ENCODE data around the gene FYB1.

DNA sequence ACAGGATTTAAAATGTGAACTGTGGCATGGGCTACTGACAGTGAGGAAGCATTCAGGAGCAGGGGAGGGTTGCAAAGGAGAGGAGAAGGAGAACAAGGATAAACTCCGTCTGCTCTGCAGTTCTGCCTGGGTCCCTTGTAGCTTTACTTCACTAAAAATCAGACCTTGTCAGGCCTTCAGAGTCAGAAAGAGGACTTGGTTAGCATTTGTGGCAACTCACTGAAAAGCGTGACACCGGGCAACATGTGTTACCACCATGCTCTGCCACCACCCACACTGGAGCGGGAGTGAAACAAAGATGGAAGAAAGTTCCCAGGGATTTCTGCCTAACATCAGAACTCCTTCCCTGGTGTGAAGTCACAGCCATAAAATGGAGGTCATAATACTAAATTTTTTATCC lies 19.3 kb downstream of the FYB1 start:
- TF ChIP-seq POLR2AphosphoS5 (IDR thresholded peaks at IDR 0.05; ENCODE audit: low read depth) (no peak), SPI1 (IDR thresholded peaks at IDR 0.05; ENCODE audit: borderline replicate concordance, low read depth) (no peak), GABPA (IDR thresholded peaks at IDR 0.05; ENCODE audit: low read depth) (no peak)
- TF ChIP-seq, protein P1, sequence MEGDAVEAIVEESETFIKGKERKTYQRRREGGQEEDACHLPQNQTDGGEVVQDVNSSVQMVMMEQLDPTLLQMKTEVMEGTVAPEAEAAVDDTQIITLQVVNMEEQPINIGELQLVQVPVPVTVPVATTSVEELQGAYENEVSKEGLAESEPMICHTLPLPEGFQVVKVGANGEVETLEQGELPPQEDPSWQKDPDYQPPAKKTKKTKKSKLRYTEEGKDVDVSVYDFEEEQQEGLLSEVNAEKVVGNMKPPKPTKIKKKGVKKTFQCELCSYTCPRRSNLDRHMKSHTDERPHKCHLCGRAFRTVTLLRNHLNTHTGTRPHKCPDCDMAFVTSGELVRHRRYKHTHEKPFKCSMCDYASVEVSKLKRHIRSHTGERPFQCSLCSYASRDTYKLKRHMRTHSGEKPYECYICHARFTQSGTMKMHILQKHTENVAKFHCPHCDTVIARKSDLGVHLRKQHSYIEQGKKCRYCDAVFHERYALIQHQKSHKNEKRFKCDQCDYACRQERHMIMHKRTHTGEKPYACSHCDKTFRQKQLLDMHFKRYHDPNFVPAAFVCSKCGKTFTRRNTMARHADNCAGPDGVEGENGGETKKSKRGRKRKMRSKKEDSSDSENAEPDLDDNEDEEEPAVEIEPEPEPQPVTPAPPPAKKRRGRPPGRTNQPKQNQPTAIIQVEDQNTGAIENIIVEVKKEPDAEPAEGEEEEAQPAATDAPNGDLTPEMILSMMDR (IDR thresholded peaks at IDR 0.05; ENCODE audit: insufficient read depth, low read length), result no peak
- TF ChIP-seq, protein P2, sequence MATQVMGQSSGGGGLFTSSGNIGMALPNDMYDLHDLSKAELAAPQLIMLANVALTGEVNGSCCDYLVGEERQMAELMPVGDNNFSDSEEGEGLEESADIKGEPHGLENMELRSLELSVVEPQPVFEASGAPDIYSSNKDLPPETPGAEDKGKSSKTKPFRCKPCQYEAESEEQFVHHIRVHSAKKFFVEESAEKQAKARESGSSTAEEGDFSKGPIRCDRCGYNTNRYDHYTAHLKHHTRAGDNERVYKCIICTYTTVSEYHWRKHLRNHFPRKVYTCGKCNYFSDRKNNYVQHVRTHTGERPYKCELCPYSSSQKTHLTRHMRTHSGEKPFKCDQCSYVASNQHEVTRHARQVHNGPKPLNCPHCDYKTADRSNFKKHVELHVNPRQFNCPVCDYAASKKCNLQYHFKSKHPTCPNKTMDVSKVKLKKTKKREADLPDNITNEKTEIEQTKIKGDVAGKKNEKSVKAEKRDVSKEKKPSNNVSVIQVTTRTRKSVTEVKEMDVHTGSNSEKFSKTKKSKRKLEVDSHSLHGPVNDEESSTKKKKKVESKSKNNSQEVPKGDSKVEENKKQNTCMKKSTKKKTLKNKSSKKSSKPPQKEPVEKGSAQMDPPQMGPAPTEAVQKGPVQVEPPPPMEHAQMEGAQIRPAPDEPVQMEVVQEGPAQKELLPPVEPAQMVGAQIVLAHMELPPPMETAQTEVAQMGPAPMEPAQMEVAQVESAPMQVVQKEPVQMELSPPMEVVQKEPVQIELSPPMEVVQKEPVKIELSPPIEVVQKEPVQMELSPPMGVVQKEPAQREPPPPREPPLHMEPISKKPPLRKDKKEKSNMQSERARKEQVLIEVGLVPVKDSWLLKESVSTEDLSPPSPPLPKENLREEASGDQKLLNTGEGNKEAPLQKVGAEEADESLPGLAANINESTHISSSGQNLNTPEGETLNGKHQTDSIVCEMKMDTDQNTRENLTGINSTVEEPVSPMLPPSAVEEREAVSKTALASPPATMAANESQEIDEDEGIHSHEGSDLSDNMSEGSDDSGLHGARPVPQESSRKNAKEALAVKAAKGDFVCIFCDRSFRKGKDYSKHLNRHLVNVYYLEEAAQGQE (IDR thresholded peaks at IDR 0.05; ENCODE audit: insufficient replicate concordance, low read depth), result no peak

All from HL-60 (cell line).